Activated CD4-positive, alpha-beta T cell treated with anti-CD3 and anti-CD28 coated beads, Interleukin-2, amount 50 U/mL, for 4 hours (primary cell): ENCODE measurements around the gene WWP2.
"Not testable (repeated sequence)": the region's sequence is repeated elsewhere in the genome, so short reads cannot be mapped to it uniquely, and the experiment has no call there.

Source experiments
- DNase-seq, 2 experiments: peaks; one replicate each; pipeline ENCODE4 v3.0.0-alpha.2; 2020

The WWP2 gene

GRCh38 chr16:69747115-69747514 lies 15.0 kb upstream of the WWP2 start:
- no peak for DNase-seq

GRCh38 chr16:69748694-69749345 lies 13.3 kb upstream of the WWP2 start:
- no peak for DNase-seq

GRCh38 chr16:69754143-69754468 lies 8.0 kb upstream of the WWP2 start:
- no peak for DNase-seq

GRCh38 chr16:69754469-69755310 lies 7.4 kb upstream of the WWP2 start, which contains the start of gene NOB1:
TSS of gene NOB1 (minus strand) at chr16:69754926. CDS start at chr16:69754910, 16 bp downstream.
- peak; percentile 94 to 96 for DNase-seq

- DNase-seq, result no peak
Measured at GRCh38 chr16:69756705-69757104, 5.4 kb upstream of the WWP2 start.

- not testable (repeated sequence) for DNase-seq
Measured at GRCh38 chr16:69757375-69757774, 4.8 kb upstream of the WWP2 start.

GRCh38 chr16:69762814-69763598 lies 874 bp downstream of the WWP2 start:
- no peak for DNase-seq

GRCh38 chr16:69763599-69763942 lies 1.4 kb downstream of the WWP2 start:
- no peak for DNase-seq

- DNase-seq, result no peak
Measured at GRCh38 chr16:69767459-69768229, 5.5 kb downstream of the WWP2 start.

- no peak for DNase-seq
Measured at GRCh38 chr16:69768666-69769065, 6.5 kb downstream of the WWP2 start.

- no peak for DNase-seq
Measured at GRCh38 chr16:69769404-69769803, 7.3 kb downstream of the WWP2 start.

- DNase-seq, result no peak
Measured at GRCh38 chr16:69771651-69771967, 9.5 kb downstream of the WWP2 start.

GRCh38 chr16:69773260-69773947 lies 11.3 kb downstream of the WWP2 start:
- no peak for DNase-seq

GRCh38 chr16:69775563-69775962 lies 13.4 kb downstream of the WWP2 start:
- DNase-seq, result no peak

- no peak for DNase-seq
Measured at GRCh38 chr16:69779724-69780123, 17.6 kb downstream of the WWP2 start.

- no peak for DNase-seq
Measured at GRCh38 chr16:69781118-69781517, 19.0 kb downstream of the WWP2 start.

GRCh38 chr16:69784586-69784985 lies 22.5 kb downstream of the WWP2 start:
- no peak for DNase-seq

- DNase-seq, result no peak
Measured at GRCh38 chr16:69787883-69788282, 25.8 kb downstream of the WWP2 start.

- DNase-seq, result not testable (repeated sequence)
Measured at GRCh38 chr16:69791391-69791847, 29.3 kb downstream of the WWP2 start.

- DNase-seq, result no peak
Measured at GRCh38 chr16:69793526-69793925, 31.4 kb downstream of the WWP2 start.

- DNase-seq, result no peak
Measured at GRCh38 chr16:69794486-69794885, 32.4 kb downstream of the WWP2 start.
